ENCODE results near the gene COL1A1.

The COL1A1 gene

DNA sequence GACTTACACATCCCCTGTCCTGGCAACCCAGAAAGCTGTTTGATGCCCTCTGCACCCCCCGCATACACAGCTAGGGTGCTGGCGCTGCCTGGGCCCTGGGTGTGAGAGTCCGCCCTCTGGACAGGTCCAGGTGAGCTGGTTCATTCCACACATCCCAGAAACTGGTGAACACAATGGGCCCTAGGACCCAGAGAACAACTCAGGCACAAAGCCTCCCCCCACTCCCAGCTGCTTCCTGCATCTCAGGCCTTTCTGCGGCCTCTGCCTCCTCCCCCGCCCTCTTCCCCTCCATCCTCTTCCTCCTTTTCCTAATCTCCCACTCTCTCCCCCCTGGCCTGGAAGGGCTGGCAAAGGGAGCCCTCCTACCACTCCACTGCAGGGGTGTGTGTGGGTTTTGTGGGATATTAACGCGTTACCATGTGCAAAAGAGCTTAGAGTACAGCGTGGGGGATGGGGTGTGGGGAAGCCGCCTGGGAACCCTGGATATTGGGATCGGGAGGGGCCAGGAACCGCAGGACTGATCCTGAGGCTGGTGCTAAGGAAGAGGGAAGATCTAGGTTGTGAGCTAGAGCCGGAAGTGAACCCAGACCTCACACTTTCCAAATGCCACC lies 49.4 kb downstream of the COL1A1 start:
- peak; percentile 49 for DNase-seq

DNA sequence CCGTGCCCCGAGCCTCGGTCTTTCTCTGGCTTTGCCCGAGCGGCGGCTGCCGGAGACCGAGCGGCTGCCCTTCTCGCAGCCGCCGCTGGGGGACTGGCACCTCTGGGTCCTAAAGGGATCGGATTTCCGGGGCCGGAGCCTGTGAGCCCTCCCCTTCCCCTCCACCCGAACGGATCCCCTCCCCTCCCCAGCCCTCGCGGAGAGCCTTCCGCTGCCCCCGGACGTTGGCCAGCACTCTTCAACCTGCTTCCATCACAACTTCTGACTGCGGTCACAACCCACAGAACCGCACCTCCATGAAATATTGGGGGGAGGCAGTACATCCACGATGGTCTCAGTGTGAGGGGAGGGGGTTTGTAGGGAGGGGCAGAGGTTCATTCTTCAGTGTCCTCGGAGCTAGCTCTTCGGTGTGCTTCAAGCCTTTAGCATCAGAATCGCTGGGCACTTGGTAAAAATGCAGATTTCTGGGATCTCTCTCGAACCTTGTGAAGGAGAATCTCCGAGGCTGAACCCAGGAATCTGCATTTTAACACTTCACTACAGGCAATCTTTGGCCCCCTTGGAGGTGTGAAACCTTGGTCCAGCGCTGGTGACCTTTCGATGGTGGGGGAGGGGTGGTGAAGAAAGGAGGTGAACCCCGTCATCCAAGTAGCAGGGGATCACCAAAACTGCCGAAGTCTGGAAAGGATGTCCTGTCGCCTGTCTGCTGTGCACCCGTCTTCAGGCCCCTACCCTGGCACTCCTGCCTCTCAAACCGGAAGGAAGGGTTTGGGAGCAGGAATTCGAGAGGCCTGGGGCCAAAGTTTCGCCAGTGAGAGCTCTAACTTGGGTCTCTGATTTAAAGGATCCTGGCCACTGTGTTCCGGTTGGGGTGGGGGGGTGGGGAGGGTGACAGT lies 50.1 kb downstream of the COL1A1 start:
- peak; percentile 87 for DNase-seq

- no peak for DNase-seq
Observed at GRCh38 chr17:50150354-50151040, 50.9 kb downstream of the COL1A1 start, which contains the start of gene PPP1R9B. TSS of gene PPP1R9B (minus strand) at chr17:50150677. CDS start at chr17:50150513, 164 bp downstream.

DNA sequence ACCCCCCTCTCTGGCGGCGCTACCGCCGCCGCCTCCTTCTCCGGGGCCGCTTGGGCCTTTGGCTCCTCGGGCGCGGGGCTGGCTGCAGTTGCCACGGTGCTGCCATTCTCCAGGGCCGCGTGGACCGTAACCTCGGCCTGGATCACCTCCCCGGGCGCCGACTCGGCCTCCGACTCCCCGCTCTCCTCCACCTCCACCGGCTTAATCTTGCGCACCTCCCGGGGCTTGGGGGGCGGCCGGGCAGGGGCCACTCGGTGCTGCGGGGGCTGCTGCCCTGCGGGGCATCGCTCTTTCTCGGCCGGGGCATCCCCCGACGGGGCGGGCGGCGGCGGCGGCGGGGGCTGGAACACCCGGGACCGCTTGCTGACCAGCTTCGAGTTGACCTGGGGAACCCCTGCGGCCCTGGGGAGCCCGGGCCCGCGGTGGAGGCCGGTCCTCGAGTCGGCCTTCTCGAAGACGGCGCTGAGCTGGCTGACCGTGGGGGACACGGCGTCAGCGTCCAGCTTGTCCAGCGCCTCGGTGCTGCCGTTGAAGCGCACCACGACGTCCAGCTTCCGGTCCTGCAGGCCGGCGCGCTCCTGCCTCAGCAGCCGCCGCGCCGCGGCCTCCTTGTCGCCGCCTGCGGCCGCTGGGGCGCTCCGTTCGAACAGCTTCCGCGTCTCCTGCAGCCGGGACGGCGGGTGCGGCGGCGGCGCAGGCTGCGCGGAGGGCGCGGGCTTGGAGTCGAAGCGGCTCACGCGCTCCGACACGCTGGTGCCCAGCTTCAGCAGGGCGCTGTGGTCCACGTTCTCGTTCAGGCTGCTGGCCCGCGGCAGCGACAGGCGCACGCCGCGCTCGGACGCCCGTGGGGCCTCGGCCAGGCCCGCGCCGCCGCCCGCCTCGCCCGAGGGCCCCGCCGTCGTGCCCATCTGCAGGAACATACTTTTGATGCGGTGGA lies 51.7 kb downstream of the COL1A1 start:
- peak; percentile 40 for DNase-seq

GRCh38 chr17:50149091-50149416 lies 52.4 kb downstream of the COL1A1 start:
- DNase-seq, result no peak

DNA sequence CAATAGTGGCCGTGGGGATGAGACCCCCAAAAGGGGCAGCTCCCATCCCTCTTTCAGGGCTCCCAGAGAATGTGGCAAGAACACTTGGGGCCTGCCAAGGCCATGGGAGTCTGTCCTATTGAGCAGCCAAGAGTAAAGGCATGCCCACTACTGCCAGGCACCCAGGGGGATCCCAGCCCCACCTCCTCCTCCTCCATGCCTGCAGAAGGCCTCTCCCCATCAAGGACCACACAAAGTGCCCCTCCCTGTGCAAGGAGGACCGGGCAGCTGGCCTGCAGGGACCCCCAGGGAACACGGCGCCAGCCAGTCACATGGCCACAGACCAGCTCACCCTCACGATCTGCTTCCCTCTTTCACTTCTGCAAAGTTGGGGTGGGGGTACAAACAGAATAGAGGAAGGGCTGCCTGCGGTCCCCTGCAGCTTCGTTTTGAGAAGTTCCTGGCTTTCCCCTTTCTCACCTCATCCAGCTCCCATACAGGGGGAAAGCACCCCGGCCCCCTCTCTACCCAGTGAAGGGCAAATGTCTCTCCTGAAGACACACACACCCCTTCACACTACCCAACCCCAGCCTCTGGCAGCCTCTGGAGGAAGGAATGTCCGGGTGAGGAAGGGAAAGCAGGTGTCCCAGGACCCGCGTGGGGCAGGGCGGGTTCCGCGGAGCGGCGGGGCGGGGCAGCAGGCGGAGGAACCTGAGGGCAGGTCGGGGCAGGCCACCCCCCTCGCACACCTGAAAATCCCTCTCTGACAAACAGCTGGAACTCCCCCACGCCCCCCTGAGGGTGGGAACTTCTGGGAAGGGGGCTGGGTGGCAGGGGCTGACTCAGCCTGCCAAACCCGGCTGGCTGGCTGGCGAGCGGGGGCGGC lies 53.0 kb downstream of the COL1A1 start:
- DNase-seq, result peak; percentile 74

GRCh38 chr17:50147841-50148225 lies 53.6 kb downstream of the COL1A1 start:
- no peak for DNase-seq

DNA sequence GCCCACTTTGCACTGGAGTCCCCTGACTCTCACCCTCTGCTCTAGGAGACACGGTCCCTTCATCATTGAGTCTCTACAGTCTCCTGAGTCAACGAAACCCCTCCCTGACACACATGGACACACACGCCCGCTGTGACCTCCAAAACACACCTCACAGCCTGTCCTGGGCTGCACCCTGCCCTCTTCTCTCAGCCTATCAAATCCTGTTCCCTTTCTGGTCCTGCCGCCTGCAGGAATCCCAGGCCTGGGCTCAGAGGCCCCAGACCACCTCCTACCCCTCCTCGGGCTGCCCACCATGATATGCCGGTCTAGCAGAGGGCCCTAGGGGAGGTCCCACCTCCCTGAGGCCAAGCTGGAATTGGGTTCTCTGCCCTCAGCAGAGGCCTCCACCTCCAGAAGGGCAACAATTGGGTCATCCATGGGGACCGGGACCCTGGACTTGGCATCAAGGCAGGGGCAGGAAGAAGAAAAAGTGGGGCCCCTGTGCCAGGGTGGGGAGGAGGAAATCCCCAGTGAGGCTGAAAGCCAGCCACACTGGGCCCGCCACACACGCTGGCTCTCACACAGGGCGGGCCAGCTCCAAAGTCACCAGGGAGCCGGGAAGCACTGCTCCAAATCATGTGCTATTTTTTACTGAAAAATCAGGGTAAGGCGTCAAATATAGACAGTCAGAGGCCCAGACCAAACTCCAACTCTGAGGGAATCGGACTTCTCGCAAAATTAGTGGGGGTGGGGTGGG lies 54.3 kb downstream of the COL1A1 start:
- DNase-seq, result no peak

DNA sequence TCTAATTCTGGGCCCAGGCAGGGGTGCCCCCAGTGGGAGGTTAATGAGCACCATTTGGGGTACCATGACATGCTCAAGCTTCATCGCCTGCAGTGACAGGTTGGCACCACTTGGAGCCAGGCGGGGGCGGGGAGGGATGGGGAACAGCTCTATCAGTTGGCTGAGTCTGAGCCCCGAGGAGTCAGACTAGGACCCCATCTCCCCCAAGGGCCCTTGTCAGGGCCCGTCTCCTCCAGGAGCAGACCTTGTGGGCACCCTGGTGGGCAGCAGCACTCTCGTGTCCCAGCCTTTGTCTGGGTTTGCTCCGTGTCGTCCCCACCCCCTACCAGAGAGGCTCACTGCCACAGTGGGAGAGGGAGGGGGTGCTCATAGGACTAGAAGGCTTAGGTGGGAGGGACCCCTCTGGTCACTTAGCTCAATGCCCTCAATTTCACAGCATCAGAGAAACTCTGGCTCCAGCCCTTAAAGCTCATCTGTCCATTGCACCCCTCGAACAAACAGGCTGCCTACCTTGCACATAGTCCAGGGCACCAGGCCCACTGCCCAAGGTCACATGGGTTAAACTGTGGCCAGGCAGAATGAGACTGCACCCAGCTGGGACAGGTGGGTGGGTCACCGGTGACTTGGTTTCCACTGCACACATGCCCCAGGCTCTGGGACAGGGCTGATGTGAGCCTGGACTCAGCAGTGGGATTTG lies 55.1 kb downstream of the COL1A1 start:
- DNase-seq, result no peak

GRCh38 chr17:50145532-50146229 lies 55.8 kb downstream of the COL1A1 start:
- no peak for DNase-seq

DNA sequence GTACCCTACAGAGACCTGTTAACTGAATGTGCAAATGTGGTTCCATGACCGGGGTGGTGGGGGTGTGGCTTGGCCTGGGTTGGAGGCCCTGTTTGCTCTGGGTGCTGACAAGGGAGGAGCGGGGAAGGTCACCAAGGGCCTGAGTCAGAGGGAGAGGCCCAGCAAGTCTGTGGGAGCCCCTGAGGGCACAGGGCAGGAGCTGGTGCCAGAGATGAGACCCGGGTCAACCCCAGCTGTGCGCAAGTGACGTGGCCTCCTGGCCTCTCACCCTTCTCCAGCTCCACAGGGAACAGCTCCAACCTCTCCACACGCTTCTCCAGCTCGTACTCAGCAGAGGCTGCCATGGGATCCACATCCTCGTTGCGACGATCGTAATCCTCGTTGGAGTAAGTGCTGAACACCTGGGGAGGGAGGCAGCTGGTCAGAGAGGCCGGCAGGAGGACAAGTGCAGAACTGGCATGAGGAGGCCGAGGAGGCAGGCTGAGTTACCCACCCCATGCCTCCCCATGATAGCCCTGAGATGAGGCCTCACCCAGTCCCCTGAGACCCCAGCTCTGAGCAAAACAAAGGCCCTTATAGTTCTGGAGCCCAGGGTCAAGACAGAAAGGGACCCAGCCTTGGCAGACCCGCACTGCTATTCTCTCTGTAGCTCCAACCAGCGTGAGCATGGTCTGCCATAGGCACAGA lies 56.4 kb downstream of the COL1A1 start:
- DNase-seq, result no peak

DNA sequence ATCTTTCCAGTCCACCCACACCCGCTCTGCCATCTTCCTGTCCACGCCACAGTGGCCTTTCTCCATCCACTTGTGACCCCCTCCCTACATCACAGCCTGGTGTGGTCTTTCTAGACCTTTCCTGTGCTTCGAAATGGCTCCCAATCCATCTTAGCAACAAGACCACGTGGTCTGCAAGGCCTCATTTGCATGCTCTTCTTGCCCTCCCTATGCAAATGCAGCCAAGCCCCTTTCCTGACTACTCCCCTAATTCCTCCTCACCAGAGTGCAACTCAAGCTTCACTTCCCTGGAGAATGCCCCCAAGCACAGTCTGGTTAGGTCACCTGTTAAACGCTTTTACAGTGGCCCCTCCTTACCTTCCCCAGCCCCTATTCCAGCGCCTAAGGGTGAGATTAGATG lies 57.1 kb downstream of the COL1A1 start:
- DNase-seq, result no peak

DNA sequence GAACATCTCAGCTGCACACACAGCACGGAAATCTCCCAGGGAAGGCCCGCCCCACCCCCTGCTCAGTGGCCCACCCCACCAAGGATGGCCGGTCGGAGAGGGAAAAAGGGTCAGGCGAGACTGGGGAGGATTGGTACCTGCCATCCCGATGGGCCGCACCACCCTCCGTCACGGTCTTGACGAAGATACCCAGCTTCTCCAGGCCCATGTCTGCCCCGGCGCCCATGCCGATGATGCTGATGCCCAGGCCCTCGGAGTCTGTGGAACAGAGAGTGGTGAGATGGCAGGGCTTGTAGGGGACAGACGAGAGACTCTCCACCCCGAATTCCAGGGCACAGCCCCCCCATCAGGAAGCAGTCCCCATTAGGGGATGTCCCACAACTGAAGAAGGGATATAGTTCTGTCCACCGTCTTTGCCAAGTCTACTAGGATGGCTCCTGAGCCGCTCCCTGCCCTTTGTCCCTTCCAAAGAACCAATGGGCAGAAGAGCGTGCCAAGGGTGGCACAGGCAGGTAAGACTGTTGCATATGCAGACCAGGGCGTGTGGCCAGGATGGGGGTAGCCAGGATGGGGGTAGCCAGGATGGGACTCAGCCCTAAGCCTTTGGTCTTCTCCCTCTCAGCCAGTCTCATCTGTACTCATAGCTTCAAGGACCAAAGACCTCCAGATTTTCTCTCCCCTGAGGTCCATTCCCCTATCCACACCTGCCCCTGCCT lies 57.8 kb downstream of the COL1A1 start:
- no peak for DNase-seq

DNA sequence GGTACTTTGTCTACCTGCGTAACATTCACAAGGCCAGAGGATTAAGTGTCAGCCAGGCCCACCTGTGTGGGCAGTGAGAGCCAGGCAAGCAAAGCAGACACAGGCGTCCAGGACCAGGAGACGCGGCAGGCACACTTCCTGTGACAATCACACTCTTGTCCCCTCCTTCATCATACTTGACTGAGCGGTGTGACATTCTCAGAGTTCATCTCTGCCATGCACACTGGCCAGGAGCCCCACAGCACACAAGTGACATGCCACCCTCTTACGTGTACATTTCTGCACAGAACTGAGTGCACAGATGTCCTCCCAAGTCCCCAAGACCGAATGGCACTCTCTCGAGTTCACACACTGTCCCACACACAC lies 59.7 kb downstream of the COL1A1 start:
- DNase-seq, result no peak

DNA sequence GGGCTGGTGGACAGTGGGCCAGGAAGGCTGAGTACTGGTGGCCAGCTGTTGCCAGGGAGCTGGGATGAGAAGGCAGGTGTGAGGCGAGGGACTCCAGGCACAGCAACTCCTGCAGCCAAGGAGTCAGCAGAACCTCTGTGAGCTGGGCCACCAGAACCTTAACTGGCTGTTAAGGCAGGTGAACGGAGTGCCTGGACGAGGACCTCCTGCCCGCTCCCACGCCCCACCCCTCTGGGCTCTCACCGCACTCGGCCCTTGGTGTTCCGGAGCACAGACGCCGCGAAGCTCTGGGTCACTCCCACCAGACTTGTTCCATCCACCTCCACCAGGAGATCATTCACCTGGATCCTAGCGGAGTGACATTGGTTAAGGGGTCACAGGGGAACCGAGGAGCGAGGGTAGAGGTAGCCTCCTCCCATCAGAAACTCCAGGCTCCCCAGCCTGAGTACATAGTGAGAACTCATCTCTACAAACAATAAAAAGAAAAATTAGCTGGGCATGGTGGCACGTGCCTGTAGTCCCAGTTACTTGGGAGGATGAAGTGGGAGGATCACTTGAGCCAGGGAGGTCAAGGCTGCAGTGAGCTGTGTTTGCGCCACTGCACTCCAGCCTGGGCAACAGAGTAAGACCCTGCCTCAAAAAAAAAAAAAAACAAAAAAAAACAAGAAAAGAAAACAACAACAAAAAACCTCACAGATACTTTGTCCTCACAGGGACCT lies 60.2 kb downstream of the COL1A1 start:
- DNase-seq, result no peak

DNA sequence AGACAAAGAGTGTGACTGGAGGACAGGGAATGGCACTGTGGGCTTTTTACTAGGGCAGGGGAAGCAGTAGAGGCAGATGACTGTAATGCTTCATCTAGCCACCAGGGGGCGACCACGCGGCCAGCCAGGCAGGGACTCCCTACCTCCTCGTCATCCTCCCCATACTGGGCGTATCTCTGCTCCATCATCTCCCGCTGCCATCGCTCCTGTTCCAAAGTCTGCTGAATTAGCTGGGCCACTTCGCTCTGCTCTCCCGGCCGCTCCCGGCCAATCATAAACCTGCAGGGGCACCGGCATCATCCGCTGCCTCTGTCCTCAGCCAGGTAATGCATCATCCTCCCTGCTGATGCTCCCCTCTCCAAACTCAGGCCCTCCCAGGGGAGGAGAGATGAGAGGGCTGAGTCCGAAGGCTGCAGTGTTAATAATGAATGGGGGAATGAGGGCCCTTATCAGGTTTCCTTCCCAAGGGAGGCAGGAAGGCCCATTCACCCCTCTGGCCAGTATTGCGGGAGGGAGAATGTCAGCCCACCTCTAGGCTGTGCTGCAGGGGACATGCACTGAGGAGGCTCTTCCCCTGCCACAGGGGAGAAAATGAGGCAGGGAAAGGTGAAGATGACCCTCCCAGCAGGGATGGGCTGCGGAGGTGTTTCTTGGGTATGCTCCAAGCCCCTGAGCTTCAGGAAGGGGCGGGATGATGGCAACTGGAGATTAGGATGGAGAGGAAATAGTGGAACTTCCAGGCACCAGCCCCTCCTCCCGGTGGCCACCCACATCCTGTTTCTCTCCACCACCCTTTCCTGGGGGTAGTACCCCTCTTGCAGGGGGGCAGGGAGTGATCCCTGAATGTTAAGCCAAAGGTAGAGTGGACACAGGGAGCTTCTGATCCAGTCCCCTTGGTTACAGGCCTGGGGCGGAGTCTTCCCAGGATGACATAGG lies 61.2 kb downstream of the COL1A1 start:
- peak; percentile 77 for DNase-seq

Data from CD4-positive, alpha-beta T cell treated with Interferon gamma for 1 hour (primary cell).